Measurements from ENCODE around the gene CDH12.

DNA sequence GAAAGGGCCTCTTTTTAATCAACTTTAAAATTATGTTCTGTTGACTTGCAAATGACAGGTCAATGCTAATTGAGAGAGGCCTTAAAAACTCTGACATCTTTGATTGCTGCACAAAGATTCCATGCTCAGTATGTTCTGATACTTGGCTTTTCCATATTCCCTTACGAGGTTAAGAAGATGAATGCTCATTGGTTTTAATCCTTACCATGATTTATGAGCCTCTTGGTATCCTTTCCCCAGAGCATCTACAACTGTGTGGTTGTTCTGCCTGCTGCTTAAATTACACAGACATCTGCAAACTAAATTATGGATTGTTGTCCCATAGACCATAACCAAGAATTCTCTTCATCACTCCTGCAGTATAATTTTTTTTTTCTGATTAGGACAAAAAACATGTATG, 352.6 kb downstream of the CDH12 start:
- TF ChIP-seq POLR2A (IDR thresholded peaks at IDR 0.05; ENCODE audit: low read depth, low read length), result no peak
- TF ChIP-seq POLR2AphosphoS5 (IDR thresholded peaks at IDR 0.05; ENCODE audit: low read depth, low read length), result no peak

All from GM12892 (cell line).